COLO668 (cell line): ENCODE measurements around the gene DPF3.

Experiments used
- DNase-seq: peaks from one replicate; lab custom pipeline; 2025; ENCODE audit not compliant: unreplicated experiment; lab: John Stamatoyannopoulos, UW

Gene DPF3

GRCh38 chr14:72744416-72745120 is 149.3 kb downstream of the DPF3 start:
- no peak for DNase-seq

GRCh38 chr14:72743626-72744025 is 150.3 kb downstream of the DPF3 start:
- DNase-seq = no peak

- no peak for DNase-seq
Measured at GRCh38 chr14:72742838-72743195, 151.1 kb downstream of the DPF3 start.

GRCh38 chr14:72742118-72742837 is 151.6 kb downstream of the DPF3 start:
- DNase-seq = no peak

- DNase-seq = no peak
Measured at GRCh38 chr14:72741826-72742117, 152.1 kb downstream of the DPF3 start.

GRCh38 chr14:72740966-72741825 is 152.7 kb downstream of the DPF3 start:
- no peak for DNase-seq

GRCh38 chr14:72740504-72740961 is 153.4 kb downstream of the DPF3 start:
- DNase-seq = no peak

- no peak for DNase-seq
Measured at GRCh38 chr14:72739446-72740405, 154.2 kb downstream of the DPF3 start.

GRCh38 chr14:72738161-72738611 is 155.7 kb downstream of the DPF3 start:
- no peak for DNase-seq

- DNase-seq = no peak
Measured at GRCh38 chr14:72737560-72737943, 156.3 kb downstream of the DPF3 start.

GRCh38 chr14:72736786-72737559 is 156.9 kb downstream of the DPF3 start:
- DNase-seq = no peak

- DNase-seq = no peak
Measured at GRCh38 chr14:72736308-72736707, 157.6 kb downstream of the DPF3 start.

GRCh38 chr14:72732022-72732780 is 161.7 kb downstream of the DPF3 start:
- DNase-seq = no peak

- DNase-seq = no peak
Measured at GRCh38 chr14:72731252-72732020, 162.5 kb downstream of the DPF3 start.

GRCh38 chr14:72730468-72730867 is 163.4 kb downstream of the DPF3 start:
- DNase-seq = no peak

- no peak for DNase-seq
Measured at GRCh38 chr14:72726444-72726843, 167.5 kb downstream of the DPF3 start.

- DNase-seq = no peak
Measured at GRCh38 chr14:72723858-72724530, 169.9 kb downstream of the DPF3 start.
